Activated T-cell treated with anti-CD3 and anti-CD28 coated beads for 1 hour (primary cell): ENCODE data around the gene MRPL50.
A peak's percentile ranks its signal among the peaks of the same experiment; 100 is the strongest.

Experiments
- DNase-seq: peaks from one replicate; pipeline ENCODE4 v3.0.0-alpha.2; 2020; ENCODE audit warnings: low read depth

Gene MRPL50

DNA sequence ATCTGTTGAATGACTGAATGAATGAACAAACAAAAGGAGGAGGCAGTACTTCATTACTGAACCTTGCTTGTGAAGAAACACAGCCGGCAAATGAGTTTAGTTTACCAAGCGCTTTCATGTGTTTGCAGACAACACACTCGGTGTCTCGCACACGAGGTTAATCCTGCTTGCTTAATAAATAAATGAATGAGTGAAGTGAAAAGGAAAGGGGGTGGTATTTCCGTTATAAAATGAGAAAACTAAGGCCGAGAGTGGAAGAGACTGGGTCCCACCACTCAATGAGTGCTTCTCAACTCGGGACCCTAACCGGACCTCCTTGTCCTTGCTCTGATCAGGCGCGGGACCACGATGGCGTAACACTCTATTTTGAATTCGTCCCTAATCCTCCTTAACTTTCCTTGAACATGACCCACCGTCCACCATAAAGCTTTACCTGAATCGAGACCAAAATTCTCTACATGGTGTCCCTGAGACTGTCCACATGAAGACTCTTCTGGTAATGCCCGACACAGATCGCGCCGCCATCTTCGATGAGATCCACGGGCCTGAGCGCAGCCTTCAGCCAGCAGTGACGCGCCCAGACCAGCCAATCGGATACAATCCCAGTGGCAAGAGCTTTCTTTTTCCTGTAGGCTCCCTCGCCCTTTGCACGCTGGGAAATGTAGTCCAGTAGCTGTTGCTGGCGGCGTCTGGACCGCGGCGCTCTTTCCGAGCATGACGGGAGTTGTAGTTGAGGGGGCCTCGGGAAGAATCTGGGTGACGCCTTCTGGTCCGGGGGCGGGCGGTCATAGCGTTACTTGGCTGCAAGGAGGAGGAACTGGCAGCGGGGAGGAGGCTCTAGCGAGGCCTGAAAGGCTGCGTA is at the start of gene MRPL50, which contains the start of gene ZNF189:
MRPL50 (minus strand) TSS at position 551 of the 862 bp plus-strand sequence; CDS start at position 525, 26 bp downstream.
ZNF189 (plus strand) TSS at position 784 of the 862 bp plus-strand sequence. CDS start 306 bp downstream, outside the sequence.
- DNase-seq: peak; percentile 88

DNA sequence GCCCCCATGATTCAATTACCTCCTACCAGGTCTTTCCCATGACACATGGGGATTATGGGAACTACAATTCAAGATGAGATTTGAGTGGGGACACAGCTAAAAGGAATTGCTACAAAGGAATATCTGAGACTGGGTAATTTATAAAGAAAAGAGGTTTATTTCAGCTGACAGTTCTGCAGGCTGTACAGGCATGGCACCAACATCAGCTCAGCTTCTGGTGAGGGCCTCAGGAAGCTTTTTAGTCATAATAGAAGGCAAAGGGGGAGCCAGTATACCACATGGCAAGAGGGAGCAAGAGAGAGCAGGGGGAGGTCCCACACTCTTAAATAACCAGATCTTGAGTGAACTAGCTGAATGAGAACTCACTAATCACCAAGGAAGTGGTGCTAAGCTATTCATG is 48.3 kb upstream of the MRPL50 start:
- no peak for DNase-seq

DNA sequence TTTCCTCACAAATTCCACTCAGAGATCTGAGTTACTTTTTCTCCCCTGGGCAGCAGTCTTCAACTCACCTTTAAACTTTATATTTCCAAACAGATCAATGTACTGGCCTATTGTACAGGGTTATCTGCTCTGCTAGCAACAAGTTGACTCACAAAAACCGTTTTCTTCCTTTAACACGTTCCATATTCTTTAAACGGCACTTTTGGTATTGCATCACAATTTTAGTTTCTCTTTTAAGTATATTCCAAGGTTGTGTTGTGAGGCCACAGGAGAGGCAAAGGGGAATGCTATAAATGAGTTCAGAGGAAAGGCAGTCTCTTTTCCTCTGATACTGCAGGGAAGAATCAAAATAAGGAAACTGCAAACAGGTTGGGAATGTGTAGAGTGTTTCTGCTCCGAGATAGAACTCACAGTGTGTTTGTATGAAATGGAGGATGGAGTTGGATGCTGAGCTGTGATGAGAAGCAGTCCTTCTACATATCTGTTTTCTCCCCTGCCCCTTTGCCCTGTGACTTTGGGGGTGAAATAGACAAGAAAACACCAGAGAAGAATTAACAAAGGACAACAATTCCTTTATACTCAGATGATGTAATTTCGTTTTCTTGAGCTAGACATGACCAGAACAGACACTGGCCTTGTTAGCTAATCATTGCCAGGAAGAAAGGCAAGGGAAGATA is 47.1 kb upstream of the MRPL50 start:
- no peak for DNase-seq

DNA sequence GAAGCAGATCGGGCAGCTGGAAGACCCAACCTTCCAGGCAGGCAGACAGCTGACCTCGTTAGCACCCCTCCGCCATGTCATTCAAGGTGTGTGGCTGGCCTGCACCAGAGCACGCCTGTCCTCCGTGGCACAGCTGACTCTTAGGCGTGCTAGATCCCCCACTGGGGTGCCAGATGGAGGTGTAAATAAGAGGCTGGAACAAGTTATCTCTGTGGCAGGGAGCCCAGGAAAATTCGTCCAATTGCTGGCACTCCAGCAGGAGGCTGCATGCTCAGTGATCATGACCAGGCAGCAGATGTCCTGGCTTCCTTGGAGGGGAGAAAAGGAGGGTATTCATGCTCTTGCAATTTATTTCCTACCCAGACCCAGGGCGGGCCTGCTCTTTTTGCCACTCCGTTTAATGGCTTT is 45.0 kb upstream of the MRPL50 start:
- DNase-seq: no peak

DNA sequence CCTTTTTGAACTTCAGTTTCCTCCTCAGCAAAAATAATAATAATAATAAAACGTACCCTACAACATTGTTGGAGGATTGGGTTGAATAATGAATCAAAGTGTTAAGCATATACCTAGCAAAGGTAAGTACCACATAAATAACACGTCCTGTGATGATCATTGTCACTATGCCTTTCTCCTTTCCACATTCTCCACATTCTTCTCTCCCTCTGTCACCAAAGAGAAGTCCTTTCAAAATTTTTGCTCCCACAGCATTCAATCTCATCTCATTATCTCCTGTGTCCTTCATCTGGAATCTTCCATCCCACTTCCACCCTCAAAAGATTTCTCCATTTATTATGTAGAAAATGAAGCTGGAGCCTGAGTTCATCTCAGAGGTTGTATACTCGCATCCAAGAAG is 44.3 kb upstream of the MRPL50 start:
- no peak for DNase-seq

DNA sequence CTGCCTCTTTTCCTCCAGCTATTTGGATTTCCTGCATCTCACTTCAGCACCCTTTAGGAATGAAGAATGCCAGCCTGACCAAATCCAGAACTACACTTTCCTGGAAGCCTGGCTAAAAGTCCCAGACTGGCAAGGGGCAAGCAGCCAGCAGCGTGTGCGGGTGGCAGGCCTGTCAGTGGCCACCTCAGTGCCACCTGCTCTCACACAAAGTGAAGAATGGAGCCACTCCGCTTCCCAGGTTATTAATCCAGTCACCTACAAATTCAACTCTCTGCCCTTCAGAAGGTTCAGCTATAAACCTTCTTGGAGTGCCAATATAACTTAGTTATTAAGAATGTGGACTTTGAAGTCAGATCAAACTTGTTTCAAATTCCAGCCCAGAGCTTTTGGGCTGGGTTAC is 43.9 kb upstream of the MRPL50 start:
- no peak for DNase-seq

DNA sequence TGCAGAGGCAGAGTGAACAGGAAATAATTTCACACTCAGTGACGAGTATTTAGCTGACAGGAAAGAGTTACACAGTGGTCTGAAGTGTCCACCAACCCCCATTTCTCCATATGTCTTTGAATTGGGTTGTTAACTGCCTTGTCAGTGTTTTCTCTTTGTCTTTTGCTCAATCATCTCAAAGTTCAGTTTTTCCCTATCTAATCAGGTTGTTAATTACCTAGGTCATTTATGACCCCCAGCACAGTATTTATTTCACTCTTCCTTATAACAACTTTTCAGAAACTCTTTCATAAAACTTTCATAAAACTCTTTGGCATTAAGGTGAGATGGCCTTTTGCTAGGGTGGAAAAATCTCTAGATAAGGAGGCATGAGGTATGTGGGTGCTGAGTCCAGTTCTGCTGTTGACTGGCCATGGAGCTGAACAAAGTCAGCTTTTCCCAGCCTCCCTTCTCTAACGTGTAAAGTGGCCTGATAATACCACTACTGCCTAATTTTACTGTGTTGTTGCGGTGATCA is 42.4 kb upstream of the MRPL50 start:
- no peak for DNase-seq

DNA sequence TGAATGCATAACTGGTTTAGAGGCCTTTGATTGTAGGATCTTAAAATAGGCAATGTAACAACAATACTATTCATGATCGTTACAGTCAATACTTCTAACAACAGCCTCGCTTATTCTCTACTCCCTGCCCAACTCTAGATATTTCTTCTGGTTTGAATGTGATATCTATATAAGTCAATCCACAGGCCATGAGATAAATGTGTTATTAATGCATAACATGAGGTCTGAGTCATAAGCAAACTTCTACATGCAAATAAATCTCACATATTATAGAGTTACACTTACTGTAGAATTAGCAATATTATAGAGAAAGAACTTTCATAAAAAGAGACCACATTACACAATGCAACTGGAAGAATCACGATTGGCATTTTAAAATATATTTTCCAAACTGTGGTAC is 40.1 kb upstream of the MRPL50 start:
- no peak for DNase-seq

DNA sequence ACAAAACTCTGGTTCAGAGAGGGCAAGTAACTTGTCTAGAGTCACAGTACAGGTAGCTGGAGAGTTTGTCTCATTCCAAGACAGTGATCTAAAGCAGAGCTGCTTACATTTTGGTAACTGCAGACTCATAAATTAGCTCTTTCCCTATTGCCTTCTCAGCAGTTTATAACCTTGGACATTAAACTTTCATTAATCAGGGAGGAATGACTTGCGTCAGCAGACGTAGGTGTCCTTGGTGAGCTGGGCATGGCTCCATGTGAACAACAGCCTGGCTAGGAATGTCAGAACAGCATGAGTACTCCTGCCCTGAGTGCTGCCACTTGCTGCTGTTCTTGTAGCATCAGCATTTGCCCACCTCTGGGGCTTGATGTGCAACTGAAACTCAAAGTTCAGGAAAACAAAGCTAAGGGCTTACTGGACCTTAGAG is 39.4 kb upstream of the MRPL50 start:
- DNase-seq: no peak

DNA sequence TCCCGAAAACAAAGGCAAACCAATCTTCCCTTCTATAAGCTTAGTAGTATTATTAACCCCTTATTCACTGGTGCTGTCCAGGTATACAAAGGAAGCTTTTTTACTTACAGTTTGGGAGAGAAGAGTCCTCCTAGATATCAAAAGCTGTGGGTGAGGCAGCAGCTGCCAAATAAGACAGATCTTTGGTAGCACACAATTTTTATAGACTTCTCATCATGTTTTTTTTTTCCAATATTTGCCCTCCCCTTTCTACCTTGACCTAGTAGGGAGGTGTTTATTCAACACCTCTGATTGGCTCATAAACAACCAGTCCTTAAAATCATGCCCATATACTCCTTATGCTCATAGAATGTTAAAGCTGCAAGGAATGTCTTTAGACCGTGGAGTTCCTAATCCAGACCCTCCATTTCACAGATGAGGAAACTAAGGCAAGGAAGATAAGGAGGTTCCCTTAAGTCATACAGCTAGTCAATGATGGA is 37.2 kb upstream of the MRPL50 start, which contains the start of gene ALDOB:
ALDOB (minus strand) TSS at position 174 of the 479 bp plus-strand sequence. CDS start 4,887 bp downstream, outside the sequence.
- DNase-seq: no peak

DNA sequence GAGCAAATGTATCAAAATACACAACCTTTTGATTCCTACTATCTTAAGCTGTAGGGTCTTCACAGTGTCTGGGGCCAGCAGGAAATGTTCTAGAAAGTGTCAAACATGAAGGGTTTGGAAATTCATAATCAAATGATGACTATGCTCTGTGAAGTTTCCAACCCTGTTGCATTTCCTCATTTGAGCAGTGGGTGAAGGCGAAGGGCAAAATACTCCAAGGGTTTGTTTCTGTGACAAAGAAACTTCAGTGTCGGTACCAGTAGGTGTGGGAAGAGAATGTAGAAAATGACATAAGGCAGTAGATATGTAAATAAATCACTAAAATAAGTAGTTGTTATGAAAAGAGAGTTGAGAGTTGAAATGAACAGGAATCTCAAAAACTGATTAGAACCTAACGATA is 36.6 kb upstream of the MRPL50 start:
- no peak for DNase-seq

DNA sequence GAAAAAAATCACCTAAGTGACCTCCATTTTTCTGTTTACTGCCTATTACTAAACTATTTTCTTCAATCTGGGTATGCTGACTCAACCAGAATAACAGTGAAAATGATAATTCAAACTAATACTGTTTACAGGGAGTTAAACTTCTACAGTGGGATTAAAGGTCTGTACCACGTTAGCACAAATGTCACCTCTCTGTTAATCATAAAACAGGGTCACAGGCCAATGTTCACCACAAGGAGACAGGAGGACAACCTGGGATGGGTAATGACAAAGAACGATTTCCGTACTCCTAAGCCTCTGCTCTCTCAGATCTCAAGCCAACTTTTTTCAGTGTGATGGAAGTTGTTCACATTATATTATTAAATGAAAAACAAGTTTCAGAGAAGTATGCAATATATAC is 34.8 kb upstream of the MRPL50 start:
- DNase-seq: no peak

DNA sequence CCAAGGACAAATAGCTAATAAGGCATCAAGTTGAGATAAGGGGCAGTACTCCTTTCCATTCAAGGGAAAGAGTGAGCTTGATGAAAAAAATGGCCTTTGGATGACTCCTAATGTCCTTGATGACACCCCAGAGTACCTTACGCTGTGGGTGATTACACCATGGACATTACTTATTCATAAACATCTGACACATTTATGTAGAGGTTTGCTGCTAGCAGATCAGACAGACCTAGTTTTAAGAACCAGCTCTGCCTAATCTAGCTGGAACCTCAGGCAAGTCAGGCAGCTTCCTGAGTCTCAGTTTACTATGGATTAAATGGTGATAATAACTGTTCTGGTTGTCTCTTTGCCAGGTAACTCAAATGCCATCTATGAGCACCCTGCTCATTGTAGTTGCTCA is 34.3 kb upstream of the MRPL50 start:
- no peak for DNase-seq

DNA sequence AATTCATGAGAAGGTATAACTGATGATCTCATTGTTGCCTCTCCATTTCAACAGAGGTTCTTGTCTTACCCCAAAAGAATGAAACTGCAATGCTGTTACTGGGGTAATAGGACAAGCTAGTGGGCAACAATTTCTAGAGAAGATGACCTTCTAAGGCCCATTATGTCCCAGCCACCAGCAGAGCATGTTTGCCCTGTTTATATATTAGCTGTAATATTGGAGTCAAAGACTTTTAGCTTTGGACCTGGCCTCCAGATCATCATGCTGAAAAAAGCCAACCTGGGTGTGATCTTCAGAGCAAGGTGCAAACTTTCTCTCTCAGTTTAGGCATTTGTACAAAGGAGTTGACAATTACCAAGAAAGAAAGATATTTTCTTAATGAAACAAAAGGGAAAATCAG is 33.8 kb upstream of the MRPL50 start:
- DNase-seq: no peak

DNA sequence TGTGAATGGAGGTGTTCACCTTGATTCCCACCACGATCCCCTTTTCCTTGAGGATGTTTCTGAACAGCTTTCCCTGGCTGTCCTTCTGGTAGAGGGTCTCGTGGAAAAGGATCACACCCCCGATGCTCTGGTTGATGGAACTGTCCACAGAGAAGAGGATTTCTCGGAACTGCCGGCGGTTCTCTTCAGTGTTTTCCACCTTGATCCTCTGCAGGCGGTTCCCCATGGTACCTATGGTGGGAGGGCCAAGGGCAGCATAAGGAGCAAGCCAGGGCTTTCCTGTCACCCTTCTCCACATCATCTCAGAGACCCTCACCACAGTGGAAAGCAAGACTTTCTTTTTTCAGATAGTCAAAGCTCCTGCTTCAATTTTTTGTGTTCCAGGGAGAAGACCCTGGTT is 31.3 kb upstream of the MRPL50 start:
- DNase-seq: no peak

DNA sequence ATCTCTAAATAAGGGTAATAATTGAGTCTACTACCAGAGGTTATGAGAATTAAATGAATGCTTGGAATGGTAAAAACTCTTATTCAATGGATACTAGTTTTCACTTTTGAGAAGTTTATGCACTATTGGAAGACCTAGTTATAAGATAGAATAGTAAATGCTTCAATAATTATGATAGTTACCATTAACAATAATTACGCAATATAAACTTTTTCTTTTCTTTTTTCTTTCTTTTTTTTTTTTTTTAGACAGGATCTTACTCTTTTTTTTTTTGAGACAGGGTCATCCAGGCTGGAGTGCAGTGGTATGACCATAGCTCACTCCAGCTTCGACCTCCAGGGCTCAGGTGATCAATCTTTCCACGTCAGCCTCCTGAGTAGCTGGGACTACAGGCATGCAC is 30.5 kb upstream of the MRPL50 start:
- no peak for DNase-seq

DNA sequence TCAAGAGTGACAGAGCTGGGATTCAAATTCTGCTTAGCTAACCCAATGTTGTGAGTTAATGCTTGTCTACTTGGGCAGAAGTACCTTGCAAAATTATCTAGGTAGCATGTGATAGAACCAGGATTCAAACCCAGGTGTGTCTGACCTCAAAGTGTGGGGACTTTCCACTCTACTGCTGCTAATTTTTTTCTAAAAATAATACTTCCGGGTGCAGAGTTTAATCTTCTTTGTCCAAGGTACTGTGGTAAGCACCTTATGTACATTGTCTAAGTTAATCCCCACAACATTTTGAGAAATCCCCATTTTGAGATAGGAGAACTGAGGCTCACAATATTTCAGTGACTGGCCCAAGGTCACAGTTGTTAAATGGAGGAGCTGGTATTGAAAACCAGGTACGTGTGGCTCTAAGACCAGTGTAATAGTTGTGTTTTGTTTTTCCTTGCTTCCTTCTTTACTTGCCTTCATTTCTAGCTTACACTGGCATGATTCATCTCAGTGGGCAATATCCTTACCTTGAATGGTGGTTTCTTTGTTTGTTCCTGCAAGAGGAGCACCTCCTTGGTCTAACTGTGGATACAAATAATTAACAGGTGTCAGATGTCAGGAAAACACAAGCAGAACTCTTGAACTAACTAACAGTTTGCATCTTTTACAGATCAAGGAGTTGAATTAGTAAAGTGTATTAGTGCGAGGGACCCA is 29.7 kb upstream of the MRPL50 start:
- DNase-seq: no peak

DNA sequence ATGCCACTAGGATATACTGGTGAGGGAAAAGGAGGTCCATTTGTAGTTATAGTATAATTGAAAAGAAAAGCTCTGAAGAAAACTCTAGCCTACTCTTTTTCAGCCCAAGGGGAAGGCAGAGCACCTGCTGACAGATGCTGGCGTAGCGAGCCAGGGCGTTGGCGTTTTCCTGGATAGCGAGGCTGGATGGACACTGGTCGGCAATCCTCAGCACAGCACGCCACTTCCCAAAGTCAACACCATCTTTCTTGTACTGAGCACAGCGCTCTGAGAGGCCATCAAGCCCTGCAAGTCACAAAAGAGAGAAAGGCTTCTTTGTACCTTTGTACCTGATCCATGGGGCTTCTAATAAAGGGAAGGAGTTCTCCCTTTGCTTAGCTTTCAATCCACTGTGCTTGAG is 28.9 kb upstream of the MRPL50 start:
- no peak for DNase-seq

DNA sequence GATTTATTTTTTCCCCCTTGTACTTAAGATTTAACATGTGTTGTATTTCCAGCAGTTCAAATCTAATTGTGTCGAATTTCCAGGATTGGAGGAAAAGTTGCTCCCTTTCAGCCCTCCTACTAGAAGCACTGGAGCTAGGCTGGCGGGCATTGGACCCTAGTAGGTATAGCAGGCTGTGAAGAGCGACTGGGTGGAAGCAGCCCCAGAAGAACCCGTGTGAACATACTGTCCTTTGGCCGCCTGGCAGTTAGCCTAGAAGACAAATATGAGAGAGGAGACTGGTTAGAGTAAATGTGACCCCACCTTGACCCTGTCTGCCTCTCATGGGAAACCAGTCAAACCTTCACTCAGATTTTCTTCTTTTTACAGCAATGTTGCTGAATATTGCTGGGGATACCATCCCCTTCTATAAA is 23.2 kb upstream of the MRPL50 start:
- DNase-seq: no peak

DNA sequence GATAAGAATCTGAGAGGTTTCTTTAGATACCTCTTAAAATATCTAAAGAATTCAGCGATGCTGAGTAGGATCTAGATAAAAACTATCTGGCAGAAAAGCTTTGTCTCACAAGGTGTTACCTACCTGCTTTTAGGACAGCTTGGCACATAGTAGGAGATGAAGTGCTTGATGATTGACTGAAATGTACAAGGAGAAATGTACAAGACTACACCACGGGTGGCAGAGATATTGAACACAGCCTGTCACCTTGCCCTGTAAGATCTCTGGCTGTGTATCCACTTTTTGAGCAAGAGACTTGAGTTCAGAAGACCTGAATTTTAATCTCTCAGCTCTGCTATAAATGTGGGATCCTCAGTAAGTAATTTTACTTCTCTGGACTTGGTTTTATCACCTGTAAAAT is 21.4 kb upstream of the MRPL50 start:
- DNase-seq: no peak

DNA sequence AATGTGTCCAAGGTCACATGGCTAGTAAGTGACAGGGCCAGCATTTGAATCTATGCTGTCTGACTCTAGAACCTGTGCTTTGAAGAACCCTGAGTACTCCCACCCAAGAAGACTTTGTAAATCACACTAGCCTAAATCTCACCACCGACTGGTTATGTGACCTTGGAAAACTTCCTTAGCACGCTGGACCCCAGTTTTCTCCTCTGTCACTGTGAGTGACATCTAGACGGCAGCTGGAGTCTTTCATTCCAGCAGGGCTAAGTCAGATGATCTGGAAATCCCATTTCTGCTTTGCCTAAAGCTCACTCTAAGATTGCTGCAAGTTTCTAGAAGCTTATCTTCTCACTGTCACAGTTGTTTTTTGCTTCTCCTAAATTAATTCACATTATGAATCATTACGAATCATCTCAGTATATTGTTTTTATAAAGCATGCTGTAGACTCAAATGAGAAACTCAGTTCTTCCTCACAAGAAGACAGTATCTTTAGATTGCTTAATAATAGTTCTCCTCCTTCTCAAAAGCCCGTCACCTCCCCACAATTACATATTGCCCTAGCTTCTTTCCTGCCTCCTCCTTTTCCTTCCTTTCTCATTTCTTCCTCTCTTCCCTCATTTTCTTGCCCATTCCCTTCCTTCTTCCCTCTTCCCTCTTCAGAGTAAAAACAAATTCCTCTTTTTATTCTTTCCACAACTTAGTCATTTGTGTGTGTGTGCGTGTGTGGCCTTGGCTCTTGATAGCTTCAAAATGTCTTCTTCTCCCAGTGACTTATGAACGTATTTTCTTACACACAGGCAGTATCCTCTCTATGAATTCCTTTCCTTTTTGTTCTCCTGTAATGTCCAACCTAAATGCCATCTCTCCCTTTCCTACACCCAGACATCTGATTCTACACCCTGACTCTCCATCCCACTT is 20.4 kb upstream of the MRPL50 start:
- DNase-seq: no peak
